Measurements from ENCODE around the gene DPF3. TPM values are rescaled to one million over a fixed set of nuclear protein-coding genes. Genes with fewer than 3 reads are reported as not detected.

The DPF3 gene
- total and polyA plus RNA-seq, 2 donors (not counting 1 experiment from before 2014, with no cell fraction given) = 7.6 to 13.7 TPM

DNA sequence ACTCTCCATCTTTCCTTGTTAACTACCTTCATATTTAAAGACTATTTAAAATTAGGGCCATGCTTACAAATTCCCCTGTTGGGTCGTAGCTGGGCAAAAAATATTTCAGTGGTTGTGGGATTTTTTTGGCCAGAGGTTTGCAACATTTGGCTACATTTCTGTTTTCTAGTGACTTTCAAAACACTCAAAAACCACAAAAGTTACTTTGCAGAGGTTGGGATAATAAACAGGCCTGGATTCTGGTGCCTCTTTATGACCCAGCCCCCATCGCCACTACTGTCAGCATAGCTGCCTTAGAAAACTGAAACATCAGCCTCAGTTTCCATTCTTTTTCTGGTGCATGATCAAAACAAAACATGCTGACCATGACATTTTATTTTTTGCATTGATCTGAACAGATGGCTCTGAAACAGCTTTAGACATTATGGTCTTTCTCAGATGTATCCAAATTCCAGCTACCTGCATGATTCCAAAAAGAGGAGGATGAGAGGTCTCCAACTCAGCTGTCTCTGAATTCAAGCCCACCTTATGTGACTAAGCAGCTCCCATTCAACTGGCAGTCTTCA, 5.2 kb downstream of the DPF3 start:
- no peak overlapping the region for H2AFZ ChIP-seq (ENCODE audit: low read length)
- H3K4me3 ChIP-seq (replicated peaks in 1 of 4; ENCODE audit: control extremely low read depth in 1 of 4, insufficient read depth in 1 of 4, low read depth in 3 of 4, low read length in 4 of 4) = no peak overlapping the region
- H3K27ac ChIP-seq (ENCODE audit: insufficient read depth, low read length) = no peak overlapping the region
- H3K79me2 ChIP-seq (ENCODE audit: control insufficient read depth, insufficient read depth, low read length) = peaks cover 90% of the 10 kb centered on the region
- H3K36me3 ChIP-seq (ENCODE audit: control insufficient read depth, insufficient read depth, low read length) = peaks cover 1% of the 10 kb centered on the region
- peak; percentile 48 to 62 for DNase-seq (ENCODE audit: low read depth in 2 of 2)
- H3K9ac ChIP-seq (ENCODE audit: insufficient read depth, low read length) = no peak overlapping the region
- H3K4me1 ChIP-seq (ENCODE audit: control insufficient read depth, extremely low read depth, insufficient read depth, low read length) = peaks cover 9% of the 10 kb centered on the region
- H4K20me1 ChIP-seq (ENCODE audit: control insufficient read depth, extremely low read depth, insufficient read depth, low read length) = no peaks in the 10 kb centered on the region
- no peaks in the 10 kb centered on the region for H3K9me3 ChIP-seq (ENCODE audit: control insufficient read depth, insufficient read depth, low read depth, low read length)
- H3K4me2 ChIP-seq (ENCODE audit: extremely low read depth, insufficient read depth, low read length) = no peak overlapping the region
- H3K27me3 ChIP-seq (ENCODE audit: control insufficient read depth, insufficient read depth, low read length) = no peaks in the 10 kb centered on the region
- TF ChIP-seq EZH2 (IDR thresholded peaks at IDR 0.05; ENCODE audit: low read length, missing control alignments) = no peak
- TF ChIP-seq, protein P1, sequence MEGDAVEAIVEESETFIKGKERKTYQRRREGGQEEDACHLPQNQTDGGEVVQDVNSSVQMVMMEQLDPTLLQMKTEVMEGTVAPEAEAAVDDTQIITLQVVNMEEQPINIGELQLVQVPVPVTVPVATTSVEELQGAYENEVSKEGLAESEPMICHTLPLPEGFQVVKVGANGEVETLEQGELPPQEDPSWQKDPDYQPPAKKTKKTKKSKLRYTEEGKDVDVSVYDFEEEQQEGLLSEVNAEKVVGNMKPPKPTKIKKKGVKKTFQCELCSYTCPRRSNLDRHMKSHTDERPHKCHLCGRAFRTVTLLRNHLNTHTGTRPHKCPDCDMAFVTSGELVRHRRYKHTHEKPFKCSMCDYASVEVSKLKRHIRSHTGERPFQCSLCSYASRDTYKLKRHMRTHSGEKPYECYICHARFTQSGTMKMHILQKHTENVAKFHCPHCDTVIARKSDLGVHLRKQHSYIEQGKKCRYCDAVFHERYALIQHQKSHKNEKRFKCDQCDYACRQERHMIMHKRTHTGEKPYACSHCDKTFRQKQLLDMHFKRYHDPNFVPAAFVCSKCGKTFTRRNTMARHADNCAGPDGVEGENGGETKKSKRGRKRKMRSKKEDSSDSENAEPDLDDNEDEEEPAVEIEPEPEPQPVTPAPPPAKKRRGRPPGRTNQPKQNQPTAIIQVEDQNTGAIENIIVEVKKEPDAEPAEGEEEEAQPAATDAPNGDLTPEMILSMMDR (conservative IDR thresholded peaks at IDR 0.05 in 1 of 2, IDR thresholded peaks at IDR 0.05 in 1 of 2; ENCODE audit: low read depth in 1 of 2, low read length in 2 of 2) = no peak

DNA sequence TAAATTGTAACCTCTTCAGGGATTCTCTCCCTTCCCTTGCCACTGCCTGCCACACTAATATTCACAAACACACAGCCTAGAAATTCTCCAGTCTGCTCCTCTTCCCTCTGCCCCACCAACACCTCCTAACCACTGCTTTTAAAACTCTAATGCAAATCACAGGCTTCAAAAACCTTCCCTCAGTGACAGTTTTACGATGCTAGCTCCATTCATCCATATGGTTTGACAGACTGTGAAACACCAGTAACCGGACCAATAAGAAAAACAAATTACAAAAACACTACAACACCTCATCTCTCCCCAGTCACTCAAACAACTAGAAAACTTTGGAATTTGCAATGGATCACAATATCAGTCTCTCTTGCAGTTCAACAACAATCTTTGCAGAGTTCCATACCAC, 5.7 kb downstream of the DPF3 start:
- no peak overlapping the region for H3K27ac ChIP-seq (ENCODE audit: insufficient read depth, low read length)
- no peaks in the 10 kb centered on the region for H3K27me3 ChIP-seq (ENCODE audit: control insufficient read depth, insufficient read depth, low read length)
- H4K20me1 ChIP-seq (ENCODE audit: control insufficient read depth, extremely low read depth, insufficient read depth, low read length) = no peaks in the 10 kb centered on the region
- no peak overlapping the region for H3K4me2 ChIP-seq (ENCODE audit: extremely low read depth, insufficient read depth, low read length)
- H3K36me3 ChIP-seq (ENCODE audit: control insufficient read depth, insufficient read depth, low read length) = peaks cover 1% of the 10 kb centered on the region
- no peak overlapping the region for H3K9ac ChIP-seq (ENCODE audit: insufficient read depth, low read length)
- DNase-seq (ENCODE audit: low read depth in 2 of 2) = no peak
- no peaks in the 10 kb centered on the region for H3K9me3 ChIP-seq (ENCODE audit: control insufficient read depth, insufficient read depth, low read depth, low read length)
- H3K4me1 ChIP-seq (ENCODE audit: control insufficient read depth, extremely low read depth, insufficient read depth, low read length) = peaks cover 9% of the 10 kb centered on the region
- H2AFZ ChIP-seq (ENCODE audit: low read length) = no peak overlapping the region
- peaks cover 90% of the 10 kb centered on the region for H3K79me2 ChIP-seq (ENCODE audit: control insufficient read depth, insufficient read depth, low read length)
- TF ChIP-seq EZH2 (IDR thresholded peaks at IDR 0.05; ENCODE audit: low read length, missing control alignments) = no peak
- TF ChIP-seq, protein P1 (conservative IDR thresholded peaks at IDR 0.05 in 1 of 2, IDR thresholded peaks at IDR 0.05 in 1 of 2; ENCODE audit: low read depth in 1 of 2, low read length in 2 of 2) = no peak
- no peak overlapping the region for H3K4me3 ChIP-seq (replicated peaks in 1 of 4; ENCODE audit: control extremely low read depth in 1 of 4, insufficient read depth in 1 of 4, low read depth in 3 of 4, low read length in 4 of 4)

DNA sequence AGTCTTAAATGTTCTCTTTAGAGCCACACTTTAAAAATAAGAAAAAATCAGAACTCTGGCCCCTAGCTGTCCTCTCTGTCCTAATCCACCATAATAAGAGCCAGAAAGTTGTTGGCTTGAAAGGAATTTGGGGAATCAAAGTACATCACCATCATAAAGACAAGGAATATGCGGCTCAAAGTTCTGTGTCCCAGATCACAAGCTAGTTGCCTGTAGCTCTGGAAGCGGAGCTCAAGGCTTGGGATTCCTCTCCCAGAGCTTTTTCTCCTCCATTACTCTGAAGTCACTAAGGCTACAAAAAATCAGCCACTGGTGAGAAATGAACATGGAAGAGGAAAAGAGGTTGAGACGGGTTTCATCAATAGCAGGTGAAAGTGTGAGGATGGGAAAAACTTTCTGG, 6.4 kb downstream of the DPF3 start:
- DNase-seq (ENCODE audit: low read depth in 2 of 2) = no peak
- no peaks in the 10 kb centered on the region for H4K20me1 ChIP-seq (ENCODE audit: control insufficient read depth, extremely low read depth, insufficient read depth, low read length)
- no peak overlapping the region for H3K27ac ChIP-seq (ENCODE audit: insufficient read depth, low read length)
- H3K4me2 ChIP-seq (ENCODE audit: extremely low read depth, insufficient read depth, low read length) = no peak overlapping the region
- peaks cover 89% of the 10 kb centered on the region for H3K79me2 ChIP-seq (ENCODE audit: control insufficient read depth, insufficient read depth, low read length)
- no peaks in the 10 kb centered on the region for H3K9me3 ChIP-seq (ENCODE audit: control insufficient read depth, insufficient read depth, low read depth, low read length)
- H2AFZ ChIP-seq (ENCODE audit: low read length) = no peak overlapping the region
- H3K27me3 ChIP-seq (ENCODE audit: control insufficient read depth, insufficient read depth, low read length) = no peaks in the 10 kb centered on the region
- TF ChIP-seq EZH2 (IDR thresholded peaks at IDR 0.05; ENCODE audit: low read length, missing control alignments) = no peak
- TF ChIP-seq, protein P1 (conservative IDR thresholded peaks at IDR 0.05 in 1 of 2, IDR thresholded peaks at IDR 0.05 in 1 of 2; ENCODE audit: low read depth in 1 of 2, low read length in 2 of 2) = no peak
- no peak overlapping the region for H3K9ac ChIP-seq (ENCODE audit: insufficient read depth, low read length)
- no peak overlapping the region for H3K4me3 ChIP-seq (replicated peaks in 1 of 4; ENCODE audit: control extremely low read depth in 1 of 4, insufficient read depth in 1 of 4, low read depth in 3 of 4, low read length in 4 of 4)
- peaks cover 9% of the 10 kb centered on the region for H3K4me1 ChIP-seq (ENCODE audit: control insufficient read depth, extremely low read depth, insufficient read depth, low read length)
- H3K36me3 ChIP-seq (ENCODE audit: control insufficient read depth, insufficient read depth, low read length) = peaks cover 1% of the 10 kb centered on the region

Data from fibroblast of lung (primary cell).